H1 (cell line): ENCODE data around the gene CBLC. TPM values are rescaled to one million over a fixed set of nuclear protein-coding genes. Genes with fewer than 3 reads are reported as not detected.

Experiments used
- CEBPB ChIP-seq: IDR thresholded peaks from 2 replicates; pipeline ENCODE4 v1.6.1; 2012; ENCODE audit warnings: low read depth, low read length
- CREB1 ChIP-seq: IDR thresholded peaks from 2 replicates; pipeline ENCODE4 v1.6.1; 2012; ENCODE audit warnings: inconsistent platforms
- CTBP2 ChIP-seq: IDR thresholded peaks from 2 replicates; pipeline ENCODE4 v1.7.0; 2011; ENCODE audit warnings: borderline replicate concordance, mild to moderate bottlenecking, moderate library complexity, mixed read lengths, low read length; ENCODE audit not compliant: insufficient read depth, insufficient read length
- EGR1 ChIP-seq: IDR thresholded peaks from 2 replicates; pipeline ENCODE4 v1.6.1; 2011; ENCODE audit warnings: low read depth, low read length, borderline replicate concordance
- EP300 ChIP-seq, 2 experiments: IDR thresholded peaks; 1 replicate in 1 of 2; 2 replicates in 1 of 2; pipeline ENCODE4 v1.6.1; 2011 to 2012; ENCODE audit warnings: low read depth in 2 of 2, low read length in 2 of 2, mild to moderate bottlenecking in 2 of 2, borderline replicate concordance in 1 of 2, inconsistent platforms in 1 of 2, moderate library complexity in 1 of 2
- FOSL1 ChIP-seq: IDR thresholded peaks from 2 replicates; pipeline ENCODE4 v1.6.1; 2011; ENCODE audit warnings: mild to moderate bottlenecking, low read depth, low read length, moderate library complexity; ENCODE audit not compliant: insufficient read depth
- GABPA ChIP-seq: IDR thresholded peaks from 2 replicates; pipeline ENCODE4 v1.6.1; 2011; ENCODE audit warnings: mild to moderate bottlenecking, low read length, moderate library complexity, borderline replicate concordance; ENCODE audit not compliant: insufficient read depth
- HDAC2 ChIP-seq, 2 experiments: fragments of 300-600 bp in 1 of 2; sonication (generic) in 1 of 2; IDR thresholded peaks; 2 replicates each; pipeline ENCODE4 v1.6.1; 2011 to 2012; ENCODE audit warnings: low read depth in 2 of 2, low read length in 2 of 2, mild to moderate bottlenecking in 2 of 2, moderate library complexity in 2 of 2, borderline replicate concordance in 1 of 2, inconsistent platforms in 1 of 2
- JUND ChIP-seq: IDR thresholded peaks from 2 replicates; pipeline ENCODE4 v1.6.1; 2011; ENCODE audit warnings: mild to moderate bottlenecking, improper control_type of control experiment, low read length
- KDM1A ChIP-seq: fragments of 200-600, 300-600 bp; sonication (generic); IDR thresholded peaks from 2 replicates; pipeline ENCODE4 v1.7.1; 2016; ENCODE audit warnings: mild to moderate bottlenecking, low read length, borderline replicate concordance
- NANOG ChIP-seq: IDR thresholded peaks from 2 replicates; pipeline ENCODE4 v1.6.1; 2011; ENCODE audit warnings: low read length, low read depth, mild to moderate bottlenecking, inconsistent platforms; ENCODE audit not compliant: insufficient read depth, poor library complexity, severe bottlenecking
- POLR2A ChIP-seq, 2 experiments: IDR thresholded peaks; 1 replicate in 1 of 2; 2 replicates in 1 of 2; pipeline ENCODE4 v1.6.1; 2011; ENCODE audit warnings: low read depth in 2 of 2, low read length in 2 of 2, mild to moderate bottlenecking in 2 of 2; ENCODE audit errors: control extremely low read depth in 1 of 2
- RAD21 ChIP-seq, 2 experiments: IDR thresholded peaks in 1 of 2; conservative IDR thresholded peaks in 1 of 2; 2 replicates each; pipeline ENCODE4 v1.6.1; 2011; ENCODE audit warnings: low read depth in 2 of 2, low read length in 2 of 2, improper control_type of control experiment in 1 of 2, inconsistent platforms in 1 of 2, mild to moderate bottlenecking in 1 of 2, moderate library complexity in 1 of 2
- RFX5 ChIP-seq: IDR thresholded peaks from 2 replicates; pipeline ENCODE4 v1.6.1; 2011; ENCODE audit warnings: low read depth, low read length, improper control_type of control experiment, borderline replicate concordance
- RXRA ChIP-seq: IDR thresholded peaks from 2 replicates; pipeline ENCODE4 v1.6.1; 2011; ENCODE audit warnings: low read depth, mild to moderate bottlenecking, low read length, moderate library complexity; ENCODE audit not compliant: insufficient read depth
- SIRT6 ChIP-seq: IDR thresholded peaks from one replicate; pipeline ENCODE4 v1.7.1; 2012; ENCODE audit warnings: low read length, inconsistent platforms
- SP2 ChIP-seq: IDR thresholded peaks from 2 replicates; pipeline ENCODE4 v1.6.1; 2012; ENCODE audit warnings: mild to moderate bottlenecking, low read length, inconsistent platforms
- SUZ12 ChIP-seq: fragments of 200-600 bp; sonication (generic); IDR thresholded peaks from 2 replicates; pipeline ENCODE4 v1.6.1; 2012; ENCODE audit warnings: mild to moderate bottlenecking, inconsistent platforms, low read length, moderate library complexity, mixed read lengths
- TAF1 ChIP-seq: IDR thresholded peaks from 2 replicates; pipeline ENCODE4 v1.6.1; 2011; ENCODE audit warnings: mild to moderate bottlenecking, low read depth, low read length
- TAF7 ChIP-seq: optimal IDR thresholded peaks from 2 replicates; pipeline ENCODE3; 2011; ENCODE audit warnings: low read depth, mild to moderate bottlenecking, inconsistent platforms, low read length, moderate library complexity, borderline replicate concordance
- TCF12 ChIP-seq: IDR thresholded peaks from 2 replicates; pipeline ENCODE4 v1.6.1; 2011; ENCODE audit warnings: low read depth, mild to moderate bottlenecking, low read length
- TEAD4 ChIP-seq: IDR thresholded peaks from 2 replicates; pipeline ENCODE4 v1.6.1; 2012; ENCODE audit warnings: low read depth, low read length, inconsistent platforms, mixed read lengths
- polyA plus RNA-seq, 7 experiments: library from polyadenylated mRNA; depleted of rRNA in 3 of 7; stranded (reverse) in 5 of 7; unstranded in 2 of 7; fragments of >200 nt in 5 of 7; fragments of 200-250 nt in 2 of 7; gene quantifications; 1 replicate in 5 of 7; 2 replicates in 1 of 7; 4 replicates in 1 of 7; pipeline versions ENCODE4 v1.2.1 to v1.2.3, GENCODE V29; 2011 to 2013; ENCODE audit warnings: missing spikeins in 2 of 7, mixed read lengths in 2 of 7
- total RNA-seq: library from RNA; stranded (reverse); fragmentation: NEBNext Ultra II Directional; extraction: Animal tissue kit (Norgen Biotek cat#: 25700); gene quantifications from 2 replicates; pipeline ENCODE4 v1.2.1, GENCODE V29; 2021
- TF ChIP-seq, protein P1 (sequence below): IDR thresholded peaks from 2 replicates; pipeline ENCODE4 v1.6.1; 2012; ENCODE audit warnings: low read length, inconsistent platforms

CBLC gene
- total and polyA plus RNA-seq, 2 of the 8 experiments (the other 6 are each of a cell fraction or from before 2014, with no cell fraction given) = 17.4 to 35.7 TPM

DNA sequence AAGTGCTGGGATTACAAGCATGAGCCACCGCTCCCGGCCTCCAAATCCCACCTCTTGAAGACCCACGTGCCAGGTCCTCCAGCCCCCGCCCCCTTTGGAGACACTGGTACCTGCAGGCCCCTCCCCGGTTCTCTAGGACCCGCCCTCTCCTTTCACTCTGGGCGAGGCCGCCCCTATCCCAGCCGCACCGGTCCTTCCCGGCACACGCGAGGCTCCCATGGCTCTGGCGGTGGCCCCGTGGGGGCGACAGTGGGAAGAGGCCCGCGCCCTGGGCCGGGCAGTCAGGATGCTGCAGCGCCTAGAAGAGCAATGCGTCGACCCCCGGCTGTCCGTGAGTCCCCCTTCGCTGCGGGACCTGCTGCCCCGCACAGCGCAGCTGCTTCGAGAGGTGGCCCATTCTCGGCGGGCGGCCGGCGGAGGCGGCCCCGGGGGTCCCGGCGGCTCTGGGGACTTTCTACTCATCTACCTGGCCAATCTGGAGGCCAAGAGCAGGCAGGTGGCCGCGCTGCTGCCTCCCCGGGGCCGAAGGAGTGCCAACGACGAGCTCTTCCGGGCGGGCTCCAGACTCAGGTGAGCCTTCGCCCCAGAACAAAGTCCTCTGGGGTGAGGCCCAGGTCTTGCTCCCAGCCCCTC is at the start of gene CBLC (continued):
- TF ChIP-seq, protein P1, sequence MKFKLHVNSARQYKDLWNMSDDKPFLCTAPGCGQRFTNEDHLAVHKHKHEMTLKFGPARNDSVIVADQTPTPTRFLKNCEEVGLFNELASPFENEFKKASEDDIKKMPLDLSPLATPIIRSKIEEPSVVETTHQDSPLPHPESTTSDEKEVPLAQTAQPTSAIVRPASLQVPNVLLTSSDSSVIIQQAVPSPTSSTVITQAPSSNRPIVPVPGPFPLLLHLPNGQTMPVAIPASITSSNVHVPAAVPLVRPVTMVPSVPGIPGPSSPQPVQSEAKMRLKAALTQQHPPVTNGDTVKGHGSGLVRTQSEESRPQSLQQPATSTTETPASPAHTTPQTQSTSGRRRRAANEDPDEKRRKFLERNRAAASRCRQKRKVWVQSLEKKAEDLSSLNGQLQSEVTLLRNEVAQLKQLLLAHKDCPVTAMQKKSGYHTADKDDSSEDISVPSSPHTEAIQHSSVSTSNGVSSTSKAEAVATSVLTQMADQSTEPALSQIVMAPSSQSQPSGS = no peak
- TF ChIP-seq GABPA = no peak
- no peak for TF ChIP-seq CEBPB
- TF ChIP-seq TEAD4 = no peak
- TF ChIP-seq RAD21 (IDR thresholded peaks at IDR 0.05 in 1 of 2, conservative IDR thresholded peaks at IDR 0.05 in 1 of 2; ENCODE audit: low read depth in 2 of 2, low read length in 2 of 2) = peak in 1 of 2 experiments; percentile 4; a peak in 1 of 4 replicates
- no peak for TF ChIP-seq TAF7
- TF ChIP-seq JUND = no peak
- TF ChIP-seq KDM1A = no peak
- TF ChIP-seq CTBP2 = no peak
- TF ChIP-seq TAF1 = peak; percentile 63; the same call in 1 of the 2 replicates
- no peak for TF ChIP-seq SIRT6
- TF ChIP-seq EGR1 = no peak
- no peak for TF ChIP-seq EP300 (IDR thresholded peaks at IDR 0.05; ENCODE audit: borderline replicate concordance in 1 of 2, low read depth in 2 of 2, low read length in 2 of 2)
- TF ChIP-seq SP2 = no peak
- peak in 1 of 2 experiments; percentile 83; a peak in 2 of 3 replicates for TF ChIP-seq POLR2A (IDR thresholded peaks at IDR 0.05; ENCODE audit: control extremely low read depth in 1 of 2, low read depth in 2 of 2, low read length in 2 of 2)
- TF ChIP-seq CREB1 = no peak
- no peak for TF ChIP-seq FOSL1
- no peak for TF ChIP-seq NANOG
- TF ChIP-seq RFX5 = no peak
- TF ChIP-seq HDAC2 (IDR thresholded peaks at IDR 0.05; ENCODE audit: borderline replicate concordance in 1 of 2, low read depth in 2 of 2, low read length in 2 of 2) = peak in 1 of 2 experiments; percentile 37; a peak in 1 of 4 replicates
- TF ChIP-seq TCF12 = no peak
- no peak for TF ChIP-seq SUZ12
- TF ChIP-seq RXRA = no peak
